Fibroblast of mammary gland (primary cell): ENCODE measurements around the gene RNF212.

Source experiments
- DNase-seq: peaks from one replicate; pipeline ENCODE4 v3.0.0-alpha.2; 2010; ENCODE audit warnings: low read depth
- H3K4me3 ChIP-seq: 2 replicates; pipeline ENCODE4 v1.5.1; 2011; ENCODE audit warnings: low read depth, mild to moderate bottlenecking, low read length, moderate library complexity; ENCODE audit not compliant: control insufficient read depth
- CTCF ChIP-seq: conservative IDR thresholded peaks from 2 replicates; pipeline ENCODE4 v1.5.1; 2011; ENCODE audit warnings: low read depth, low read length, inconsistent platforms; ENCODE audit not compliant: control insufficient read depth, insufficient read depth

The RNF212 gene

GRCh38 chr4:1061056-1061700 is 52.2 kb downstream of the RNF212 start:
- no peak for DNase-seq
- H3K4me3 ChIP-seq, result no peak overlapping the region

GRCh38 chr4:1060621-1061020 is 52.7 kb downstream of the RNF212 start:
- H3K4me3 ChIP-seq, result no peak overlapping the region
- no peak for TF ChIP-seq CTCF
- DNase-seq, result no peak

More at GRCh38 chr4:1061056-1061700, 52.2 kb downstream of the RNF212 start:
- no peak for TF ChIP-seq CTCF

GRCh38 chr4:1060121-1060520 is 53.2 kb downstream of the RNF212 start:
- no peak overlapping the region for H3K4me3 ChIP-seq
- no peak for DNase-seq
- TF ChIP-seq CTCF, result no peak

- DNase-seq, result no peak
- no peak for TF ChIP-seq CTCF
- no peak overlapping the region for H3K4me3 ChIP-seq
Observed at GRCh38 chr4:1058997-1059665, 54.2 kb downstream of the RNF212 start.

- no peak for DNase-seq
- TF ChIP-seq CTCF, result no peak
- no peak overlapping the region for H3K4me3 ChIP-seq
Observed at GRCh38 chr4:1058198-1058996, 55.0 kb downstream of the RNF212 start.

GRCh38 chr4:1057403-1057745 is 56.0 kb downstream of the RNF212 start:
- no peak for TF ChIP-seq CTCF
- no peak overlapping the region for H3K4me3 ChIP-seq
- no peak for DNase-seq
